Measurements from ENCODE around the gene DCAF15.

DNA sequence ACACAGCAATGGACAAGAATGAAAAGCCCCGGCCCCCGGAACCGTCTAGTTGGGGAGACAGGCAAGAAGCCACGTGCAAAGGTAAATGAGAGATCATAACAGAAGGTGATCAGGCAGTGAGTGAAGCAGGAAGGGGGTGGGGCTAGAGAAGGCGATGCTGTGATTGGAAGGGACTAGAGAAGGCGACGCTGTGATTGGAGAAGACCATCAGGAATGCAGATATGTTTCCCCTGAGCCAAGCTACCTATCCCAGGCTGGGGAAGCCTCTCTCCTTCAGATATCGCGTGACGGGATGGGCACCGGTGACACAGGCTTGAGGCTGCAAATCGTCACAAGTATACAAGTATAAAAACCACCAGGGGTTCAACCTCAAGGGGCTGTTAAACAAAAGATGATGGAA, 21.8 kb downstream of the DCAF15 start:
- TF ChIP-seq, protein P1, sequence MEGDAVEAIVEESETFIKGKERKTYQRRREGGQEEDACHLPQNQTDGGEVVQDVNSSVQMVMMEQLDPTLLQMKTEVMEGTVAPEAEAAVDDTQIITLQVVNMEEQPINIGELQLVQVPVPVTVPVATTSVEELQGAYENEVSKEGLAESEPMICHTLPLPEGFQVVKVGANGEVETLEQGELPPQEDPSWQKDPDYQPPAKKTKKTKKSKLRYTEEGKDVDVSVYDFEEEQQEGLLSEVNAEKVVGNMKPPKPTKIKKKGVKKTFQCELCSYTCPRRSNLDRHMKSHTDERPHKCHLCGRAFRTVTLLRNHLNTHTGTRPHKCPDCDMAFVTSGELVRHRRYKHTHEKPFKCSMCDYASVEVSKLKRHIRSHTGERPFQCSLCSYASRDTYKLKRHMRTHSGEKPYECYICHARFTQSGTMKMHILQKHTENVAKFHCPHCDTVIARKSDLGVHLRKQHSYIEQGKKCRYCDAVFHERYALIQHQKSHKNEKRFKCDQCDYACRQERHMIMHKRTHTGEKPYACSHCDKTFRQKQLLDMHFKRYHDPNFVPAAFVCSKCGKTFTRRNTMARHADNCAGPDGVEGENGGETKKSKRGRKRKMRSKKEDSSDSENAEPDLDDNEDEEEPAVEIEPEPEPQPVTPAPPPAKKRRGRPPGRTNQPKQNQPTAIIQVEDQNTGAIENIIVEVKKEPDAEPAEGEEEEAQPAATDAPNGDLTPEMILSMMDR (conservative IDR thresholded peaks at IDR 0.05 in 1 of 2, IDR thresholded peaks at IDR 0.05 in 1 of 2; ENCODE audit: extremely low read depth in 1 of 2, insufficient read depth in 1 of 2, low read depth in 1 of 2, low read length in 2 of 2) = no peak
- TF ChIP-seq EZH2 (IDR thresholded peaks at IDR 0.05; ENCODE audit: borderline replicate concordance, low read length) = no peak

Measured in mammary epithelial cell (primary cell).